Measurements from ENCODE around the gene GLDN.

Gene GLDN

DNA sequence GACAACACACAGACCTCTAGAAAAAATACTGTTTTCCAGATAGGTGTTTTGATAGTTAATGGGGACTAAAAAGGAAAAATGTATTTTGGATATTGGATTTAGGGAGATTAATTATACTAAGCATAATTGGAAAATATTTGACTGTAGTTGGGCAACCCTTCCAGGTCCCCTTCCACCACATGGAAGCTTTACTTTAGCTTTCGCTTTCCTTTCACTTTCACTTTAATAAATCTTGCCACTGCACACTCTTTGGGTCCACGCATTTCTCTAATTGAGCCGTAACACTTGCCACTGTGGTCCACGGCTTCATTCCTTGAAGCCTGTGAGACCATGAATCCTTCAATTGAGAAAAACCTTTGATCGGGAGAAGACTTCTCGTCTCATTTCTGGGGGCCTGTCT, 15.5 kb downstream of the GLDN start:
- DNase-seq, result no peak

DNA sequence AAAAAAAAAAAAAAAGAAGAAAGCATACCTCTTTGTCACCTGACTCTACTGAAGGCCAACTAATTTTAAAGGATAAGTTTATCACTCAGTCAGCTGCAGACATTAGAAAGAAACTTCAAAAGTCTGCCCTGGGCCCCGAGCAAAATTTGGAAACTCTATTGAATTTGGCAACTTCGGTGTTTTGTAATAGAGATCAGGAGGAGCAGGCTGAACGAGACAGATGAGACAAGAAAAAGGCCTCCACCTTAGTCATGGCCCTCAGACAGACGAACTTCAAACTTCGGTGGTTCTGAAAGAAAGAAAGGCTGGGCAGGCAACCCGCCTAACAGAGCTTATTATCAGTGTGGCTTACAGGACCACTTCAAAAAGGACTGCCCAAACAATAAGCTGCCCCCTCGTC, 18.5 kb downstream of the GLDN start:
- DNase-seq, result no peak

DNA sequence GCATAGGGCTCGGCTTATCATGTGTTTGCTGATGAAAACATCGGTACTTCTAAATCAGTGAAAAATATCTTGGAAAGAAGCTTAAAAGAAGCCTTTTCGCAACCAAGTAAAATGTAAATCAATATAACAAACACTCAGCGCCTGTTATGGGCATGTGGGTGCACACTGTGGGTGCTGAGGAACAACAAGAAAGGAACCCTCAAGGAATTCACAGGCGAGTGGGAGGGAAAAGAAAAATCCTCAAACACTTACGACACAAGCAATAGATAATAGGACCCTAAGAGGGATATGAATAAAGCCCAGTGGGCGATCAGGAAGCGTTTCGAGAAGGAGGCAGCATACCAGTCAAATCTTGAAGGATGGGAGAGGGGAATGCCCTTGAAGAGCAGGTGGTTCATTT, 21.9 kb downstream of the GLDN start:
- DNase-seq, result no peak

DNA sequence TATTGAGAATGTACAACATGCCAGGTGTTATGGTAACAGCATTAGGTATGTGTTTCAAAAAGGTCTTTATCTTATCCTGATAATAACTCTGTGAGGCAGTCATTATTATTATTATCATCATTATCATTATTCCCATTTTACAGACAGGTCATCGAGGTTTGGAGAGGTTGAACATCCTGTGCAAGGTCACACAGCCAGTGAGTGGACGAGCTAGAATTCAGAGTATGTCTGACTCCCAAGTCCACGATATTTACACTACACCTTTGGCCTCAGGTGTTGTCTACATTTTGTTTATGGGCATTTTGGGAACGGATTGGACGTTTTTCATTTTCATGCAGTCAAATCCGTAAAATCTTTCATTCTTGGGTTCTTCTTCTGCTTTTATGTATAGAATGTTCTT, 24.0 kb downstream of the GLDN start:
- no peak for DNase-seq

DNA sequence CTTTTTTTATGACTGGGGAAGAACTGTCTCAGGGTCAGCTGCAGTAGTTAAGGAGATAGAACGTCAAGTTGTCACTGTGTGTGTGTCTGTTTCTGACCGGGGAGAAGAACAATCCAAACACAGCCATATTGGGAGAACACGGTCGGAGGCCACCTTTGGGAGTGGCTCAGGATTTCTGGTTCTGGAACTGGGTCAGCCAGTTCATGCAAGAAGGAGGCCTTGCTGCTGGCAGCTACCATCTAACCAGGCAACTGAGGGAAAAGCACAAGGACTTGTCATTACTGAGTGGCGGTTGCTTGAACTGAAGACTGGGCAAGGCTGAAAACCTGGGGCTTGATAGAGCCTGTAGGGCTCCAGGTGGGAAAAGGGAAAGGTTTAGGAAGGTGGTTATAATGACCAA, 24.6 kb downstream of the GLDN start:
- no peak for DNase-seq

DNA sequence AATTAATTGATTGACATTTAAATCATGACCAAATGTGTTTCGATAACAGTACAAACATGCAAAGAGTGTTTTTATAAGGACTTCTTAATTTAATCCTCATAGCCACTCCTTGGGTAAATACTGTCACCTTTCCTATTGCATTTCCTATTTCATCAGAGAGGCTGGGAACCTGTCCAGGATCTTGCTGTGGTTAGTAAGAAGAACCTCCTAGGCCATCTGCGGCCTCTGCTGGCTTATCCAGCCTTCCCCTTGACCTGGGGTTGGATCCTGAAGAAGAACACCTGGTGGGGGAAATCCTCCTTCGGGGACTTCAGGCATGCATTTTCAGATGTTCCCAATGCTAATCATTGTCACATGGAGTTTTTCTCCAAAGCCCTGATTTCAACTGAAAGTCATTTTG, 25.5 kb downstream of the GLDN start:
- DNase-seq, result no peak

DNA sequence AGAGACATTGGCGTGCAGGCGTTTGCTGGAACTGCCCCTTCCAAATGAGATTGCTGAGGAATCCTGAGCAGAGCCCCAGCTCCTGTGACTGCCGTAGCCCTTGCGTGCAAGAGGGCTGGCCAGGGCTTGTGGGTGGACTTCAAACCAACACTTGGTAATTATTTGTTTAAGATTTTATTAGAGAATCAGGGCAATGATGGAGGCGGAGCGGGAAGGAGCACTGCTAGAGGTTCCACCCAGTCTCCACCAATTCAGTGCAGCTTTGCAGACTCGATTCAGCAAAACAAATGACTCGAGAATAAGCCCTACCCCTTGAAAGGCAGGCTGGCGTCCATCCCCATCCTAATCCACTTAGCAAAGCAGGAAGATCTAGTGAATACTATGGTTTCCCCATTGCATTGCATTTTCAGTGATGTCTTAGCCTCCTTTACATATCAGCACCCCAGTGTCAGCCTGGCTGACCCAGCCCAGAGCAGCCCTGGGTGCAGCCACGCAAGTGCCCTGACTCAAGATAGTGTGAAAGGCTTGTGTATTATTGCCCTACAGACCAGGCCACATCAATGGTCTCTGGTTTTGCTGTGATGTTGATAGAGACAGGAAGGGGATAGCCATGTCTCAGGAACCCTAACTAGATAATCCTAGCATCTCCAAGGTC, 26.0 kb downstream of the GLDN start:
- no peak for DNase-seq

DNA sequence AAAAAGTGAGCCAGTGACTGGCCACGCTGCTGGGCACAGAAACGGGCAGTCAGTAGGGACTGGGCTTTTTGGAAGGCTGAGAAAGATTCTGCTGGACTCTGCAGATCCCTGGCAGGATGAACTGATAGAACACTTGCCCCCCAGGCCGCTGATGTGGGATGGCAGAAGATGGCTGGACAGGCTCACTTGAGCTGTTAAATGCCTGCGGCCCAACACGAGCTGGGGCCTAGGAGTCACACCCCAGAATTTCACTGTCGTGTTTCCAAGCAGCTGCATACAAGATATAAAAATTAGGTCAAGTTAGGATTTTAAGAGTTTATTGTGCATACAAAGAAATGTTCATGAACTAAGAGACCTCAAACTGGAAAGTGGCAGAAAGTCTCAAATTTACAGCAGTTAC, 26.9 kb downstream of the GLDN start:
- no peak for DNase-seq

DNA sequence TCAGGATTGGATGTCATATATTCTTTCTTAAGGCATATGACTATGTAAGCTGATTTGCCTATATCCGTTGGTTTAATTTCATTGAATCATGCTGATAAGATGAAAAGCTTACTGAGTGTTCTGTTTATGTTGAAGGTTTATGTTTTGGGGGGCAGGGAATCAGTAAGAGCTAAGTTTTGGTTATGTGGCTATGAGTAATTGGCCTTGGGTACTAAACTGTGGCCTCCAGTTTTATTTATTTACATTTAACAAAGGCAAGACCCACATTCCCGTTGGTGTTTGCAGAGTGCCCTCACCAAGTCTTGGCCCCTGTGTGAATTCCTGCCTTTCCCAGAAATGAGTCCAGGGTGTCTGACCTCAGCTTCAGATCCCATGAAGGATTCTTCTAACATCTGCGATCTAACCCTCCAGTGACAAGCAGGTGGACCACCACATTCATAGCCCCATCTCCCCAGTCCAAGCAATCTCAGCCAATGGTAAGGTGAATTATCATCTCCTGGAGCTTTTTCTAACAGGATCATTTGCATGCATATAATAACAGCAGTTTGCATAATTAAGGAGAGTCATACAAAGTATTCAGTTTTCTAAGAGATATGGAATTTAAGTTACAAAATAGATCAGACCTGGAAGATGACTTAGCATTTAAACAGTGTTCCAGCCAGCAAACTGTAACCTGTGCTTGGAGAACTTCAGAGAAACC, 27.4 kb downstream of the GLDN start:
- no peak for DNase-seq

DNA sequence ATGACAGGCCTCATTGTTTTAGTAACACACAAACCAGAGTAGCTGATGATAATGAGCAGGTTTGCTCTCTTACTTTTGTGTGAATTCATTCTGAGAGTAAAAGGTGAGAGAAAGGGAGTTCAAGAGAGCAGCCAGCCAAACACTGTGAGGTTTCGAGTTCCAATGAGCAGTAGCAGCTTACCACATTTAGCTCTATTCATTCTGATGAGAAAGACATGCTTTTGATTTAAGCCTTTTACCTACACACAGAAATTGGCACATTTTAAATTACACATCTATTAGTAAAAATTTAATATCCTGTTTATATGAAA, 28.0 kb downstream of the GLDN start:
- no peak for DNase-seq

DNA sequence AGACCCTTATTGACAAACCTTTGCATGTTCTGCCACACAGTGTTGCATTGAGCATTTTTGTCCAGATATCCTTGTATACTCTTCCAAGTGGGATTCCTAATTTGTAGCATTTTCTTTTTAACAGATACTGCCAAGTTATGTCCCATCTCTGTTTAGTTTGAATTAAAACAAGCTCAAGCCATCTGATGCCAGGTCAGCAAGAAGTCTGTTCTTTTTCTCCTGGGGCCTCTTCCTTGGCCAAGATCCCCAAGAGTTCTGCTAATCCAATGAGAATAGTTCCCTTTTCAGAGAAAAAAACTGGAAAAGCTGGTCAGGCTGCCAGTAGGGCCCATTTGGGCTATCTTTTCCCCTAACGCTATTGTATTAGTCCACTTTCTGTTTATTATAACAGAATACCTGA, 29.8 kb downstream of the GLDN start:
- DNase-seq, result no peak

DNA sequence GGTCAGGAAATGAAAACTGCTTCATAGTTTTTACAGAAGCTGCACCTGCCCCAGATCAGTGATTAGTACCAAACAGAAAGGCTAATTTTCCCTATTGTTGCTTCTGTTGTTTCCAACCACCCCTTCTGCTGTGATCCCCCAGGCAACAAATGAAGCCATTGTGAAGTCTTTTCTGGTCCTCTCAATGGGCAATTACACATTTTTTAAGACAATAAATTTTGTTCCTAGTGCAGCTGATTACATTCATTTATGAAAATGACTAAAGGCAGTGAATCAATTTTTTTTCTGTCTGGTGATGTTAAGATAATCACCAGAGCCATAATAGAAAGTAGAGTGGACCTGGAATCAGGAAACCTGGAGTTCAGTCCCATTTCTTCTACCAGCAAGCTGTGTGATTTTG, 32.7 kb downstream of the GLDN start:
- DNase-seq, result no peak

DNA sequence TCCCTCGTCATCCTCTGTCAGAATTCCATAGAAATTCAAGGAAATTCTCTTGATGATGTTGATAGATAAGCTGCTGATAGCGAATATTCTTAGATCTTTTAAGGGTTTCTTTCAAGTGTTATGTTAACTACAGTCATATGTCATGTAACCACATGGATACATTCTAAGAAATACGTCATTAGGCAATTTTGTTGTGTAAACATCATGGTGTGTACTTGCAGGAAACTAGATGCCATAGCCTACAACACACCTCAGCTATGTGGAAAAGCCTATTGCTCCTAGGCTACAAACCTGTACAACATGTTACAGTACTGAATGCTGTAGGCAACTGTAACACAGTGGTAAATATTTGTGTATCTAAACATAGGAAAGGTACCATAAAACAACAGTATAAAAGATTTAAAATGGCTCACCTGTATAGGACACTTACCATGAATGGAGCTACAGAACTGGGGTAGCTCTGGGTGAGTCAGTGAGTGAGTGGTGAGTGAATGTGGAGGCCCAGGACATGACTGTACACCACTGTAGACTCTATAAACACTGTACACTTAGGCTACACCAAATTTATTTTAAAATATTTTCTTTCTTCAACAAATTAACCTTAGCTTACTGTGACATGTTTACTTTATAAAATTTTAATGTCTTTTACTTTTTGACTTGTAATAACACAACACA, 34.6 kb downstream of the GLDN start:
- no peak for DNase-seq

DNA sequence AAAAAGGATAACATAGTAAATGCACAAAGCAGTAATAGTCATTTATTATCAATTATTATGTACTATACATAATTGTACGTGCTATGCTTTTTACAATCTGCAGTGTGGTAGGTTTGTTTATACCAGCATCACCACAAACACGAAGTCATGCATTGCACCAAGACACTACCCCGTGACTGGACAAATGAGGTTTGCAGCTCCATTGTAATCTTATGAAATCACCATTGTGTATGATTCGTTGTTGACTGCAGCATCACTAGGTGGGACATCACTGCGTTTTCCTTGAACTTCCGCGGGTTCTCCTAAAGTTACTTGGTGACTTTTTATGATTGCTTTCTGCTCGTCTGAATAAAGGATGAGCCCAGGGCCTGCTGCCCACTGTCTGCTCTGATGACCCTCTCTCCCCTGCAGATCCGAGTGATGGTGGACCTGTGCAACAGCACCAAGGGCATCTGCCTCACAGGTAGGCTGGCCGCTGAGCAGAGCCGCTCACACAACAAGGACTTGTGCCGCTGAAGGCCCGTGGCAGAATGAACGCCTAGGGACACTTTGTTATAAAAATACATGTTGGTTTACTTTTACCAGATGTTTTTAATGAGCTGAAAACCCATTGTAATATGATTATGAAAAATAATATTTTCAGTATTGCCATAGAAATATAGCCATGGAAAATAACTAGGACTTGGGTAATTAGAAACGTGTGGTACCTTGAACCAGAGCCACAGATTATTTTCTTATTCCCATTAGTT, 35.8 kb downstream of the GLDN start:
- DNase-seq, result no peak

DNA sequence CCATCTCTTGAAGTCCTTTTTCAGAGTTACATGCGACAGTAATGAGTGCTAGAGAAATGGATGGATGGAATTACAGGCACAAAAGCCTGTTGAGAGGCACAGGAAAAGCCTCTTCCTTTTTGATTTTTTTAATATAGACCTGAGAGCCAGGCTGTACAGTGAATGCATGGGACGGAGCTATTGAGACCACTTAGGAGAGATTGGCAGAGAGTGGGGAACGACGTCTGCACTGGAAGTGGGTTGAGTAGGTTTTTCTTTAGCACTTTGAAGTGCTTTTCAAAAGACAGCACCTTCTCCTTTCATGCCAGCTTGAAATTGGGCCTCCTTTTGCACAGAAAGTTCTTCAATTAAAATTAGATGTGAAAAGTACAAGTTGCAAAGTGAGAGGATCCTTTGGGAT, 37.0 kb downstream of the GLDN start:
- no peak for DNase-seq

DNA sequence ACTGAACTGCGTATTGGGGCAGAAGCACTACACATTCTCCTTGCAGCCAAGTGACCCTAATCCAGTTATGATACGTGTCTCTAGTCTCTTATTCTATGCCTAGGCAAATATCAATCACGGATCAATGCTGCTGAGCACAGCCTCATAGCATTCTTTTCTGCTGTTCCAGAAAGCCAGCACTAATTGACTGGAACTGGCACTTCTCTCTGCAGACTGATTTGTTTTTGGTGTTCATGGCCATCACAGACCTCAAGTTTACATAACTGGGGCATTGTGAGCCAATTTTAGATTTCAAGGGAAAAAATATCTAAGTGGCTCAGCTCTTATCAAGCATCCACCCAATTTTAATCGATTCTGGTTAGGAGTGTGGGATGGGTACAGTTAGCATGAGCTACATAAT, 37.9 kb downstream of the GLDN start:
- no peak for DNase-seq

DNA sequence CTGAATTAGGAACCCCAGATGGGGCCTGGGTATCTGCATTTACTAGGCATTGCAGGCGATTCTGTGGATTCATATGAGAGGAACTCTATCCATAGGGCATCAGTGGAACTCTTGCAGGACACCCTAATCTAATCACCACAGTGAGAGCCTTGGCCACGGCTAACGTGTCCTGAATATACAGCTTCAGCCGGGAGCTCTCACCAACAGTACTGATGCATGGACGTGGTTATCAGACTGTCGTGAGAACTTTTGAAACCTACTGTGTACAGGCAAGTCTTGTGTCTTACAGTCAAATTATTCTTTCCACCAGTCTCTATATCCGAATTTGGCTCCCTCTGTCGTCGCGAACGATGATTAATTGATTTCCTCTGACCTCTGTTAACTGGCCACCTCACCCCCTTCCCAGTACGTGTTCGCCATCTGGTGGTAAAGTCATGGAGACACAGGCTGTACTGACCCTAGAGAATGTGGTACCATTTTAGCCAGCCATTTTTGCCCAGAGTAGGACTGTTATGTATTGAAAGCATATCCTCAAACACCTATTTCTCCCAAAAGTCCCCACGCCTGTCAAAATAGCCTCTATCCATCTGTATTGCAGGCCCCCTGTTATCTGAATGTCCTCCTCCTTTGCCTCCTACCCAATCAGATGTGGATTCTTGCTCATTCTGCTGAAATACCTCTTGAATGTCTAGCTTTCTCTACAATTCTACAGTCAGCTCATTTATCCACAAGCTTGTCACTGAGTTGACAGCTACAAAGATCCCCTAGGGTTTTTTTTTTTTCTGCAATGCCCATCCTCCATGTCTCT, 39.7 kb downstream of the GLDN start:
- peak in 1 of 5 donors; percentile 36 for DNase-seq

DNA sequence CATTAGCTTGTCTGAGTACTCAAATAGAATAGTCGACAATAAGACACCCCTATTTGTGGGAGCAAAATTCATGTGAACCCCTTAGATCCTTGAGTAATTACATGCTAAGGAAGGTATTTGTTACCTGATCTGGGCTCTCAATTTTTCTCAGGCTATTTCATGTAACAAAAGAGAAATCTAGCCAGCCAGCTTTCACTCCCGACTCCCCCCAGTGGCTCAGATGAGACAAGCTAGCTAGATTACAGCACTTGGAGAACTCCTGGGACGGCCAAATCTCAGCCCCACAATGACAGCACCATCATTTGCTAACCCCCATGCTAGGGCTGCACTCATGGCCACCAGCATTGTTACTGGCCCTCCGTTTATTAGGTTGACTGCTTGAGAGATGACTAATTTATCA, 41.3 kb downstream of the GLDN start:
- no peak for DNase-seq

DNA sequence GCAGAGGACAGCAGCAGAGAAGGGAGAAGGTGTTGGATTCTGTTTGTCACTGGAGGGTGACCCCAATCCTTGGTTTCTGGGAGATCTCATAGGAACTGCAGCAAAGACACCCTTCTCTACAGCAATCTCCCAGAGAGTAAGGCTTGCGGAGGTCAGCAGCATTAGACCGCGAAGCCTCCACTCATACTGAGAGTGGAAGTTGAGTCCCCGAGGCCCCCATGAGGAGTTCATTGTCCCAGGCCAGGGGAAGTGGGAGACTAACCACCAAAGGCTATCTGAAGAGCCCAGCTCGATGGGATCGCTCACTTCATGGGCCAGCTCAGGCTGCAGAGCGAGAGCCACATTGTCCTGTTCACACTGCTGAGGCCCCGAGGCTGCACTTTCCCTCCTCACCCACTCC, 44.6 kb downstream of the GLDN start:
- DNase-seq, result no peak

DNA sequence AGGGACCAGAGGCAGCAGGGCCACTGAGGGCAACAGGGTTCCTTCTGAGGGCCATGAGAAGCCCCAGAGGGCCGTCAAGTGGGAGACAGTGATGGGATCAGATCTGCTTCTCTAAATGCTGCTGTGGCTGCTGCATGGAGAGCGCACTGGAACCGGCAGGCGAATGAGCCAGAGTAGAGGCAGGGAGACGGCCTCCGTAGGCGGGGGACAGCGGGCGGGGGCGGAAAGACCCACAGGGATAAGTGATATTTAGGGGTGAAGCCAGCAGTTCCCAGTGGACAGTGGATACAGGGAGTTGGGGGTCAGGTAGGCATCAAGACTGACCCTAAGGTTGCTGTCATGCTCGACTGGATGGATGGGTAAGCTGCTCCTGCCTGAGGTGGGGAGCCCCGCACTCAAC, 45.0 kb downstream of the GLDN start:
- no peak for DNase-seq

DNA sequence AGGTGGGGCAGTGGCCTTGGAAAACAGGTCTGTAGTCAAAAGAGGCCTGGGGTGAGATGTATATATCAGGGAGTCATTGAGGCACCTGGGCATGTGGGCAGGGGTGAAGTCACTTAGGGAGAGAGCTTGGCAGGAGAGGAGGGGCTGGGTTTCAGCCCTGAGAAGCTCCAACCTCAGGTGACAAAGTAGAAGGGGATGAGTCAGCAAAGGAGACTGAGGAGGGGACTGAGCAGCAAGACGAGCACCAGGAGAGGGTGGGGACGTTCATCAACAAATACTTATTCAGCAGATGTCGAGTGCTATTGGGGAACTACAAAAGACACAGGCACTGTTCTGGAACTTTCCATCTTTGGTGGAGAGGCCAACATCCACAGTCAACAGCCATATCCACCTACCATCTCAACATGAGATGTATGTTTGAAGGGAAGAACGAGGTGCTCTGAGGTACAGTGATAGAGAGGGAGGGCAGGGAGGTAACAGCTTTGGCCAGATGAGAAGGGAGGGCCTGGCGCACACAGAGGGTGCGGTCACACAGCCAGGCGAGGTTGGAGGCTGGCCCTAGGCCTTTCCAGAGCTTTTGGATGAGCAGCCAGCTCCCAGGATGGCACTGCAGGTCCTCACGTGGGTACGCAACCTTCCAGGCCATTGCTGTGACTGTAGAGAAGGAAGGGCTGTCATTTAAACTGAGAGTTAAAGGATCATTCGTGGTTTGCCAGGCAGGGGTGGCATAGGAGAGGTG, 45.7 kb downstream of the GLDN start:
- no peak for DNase-seq

DNA sequence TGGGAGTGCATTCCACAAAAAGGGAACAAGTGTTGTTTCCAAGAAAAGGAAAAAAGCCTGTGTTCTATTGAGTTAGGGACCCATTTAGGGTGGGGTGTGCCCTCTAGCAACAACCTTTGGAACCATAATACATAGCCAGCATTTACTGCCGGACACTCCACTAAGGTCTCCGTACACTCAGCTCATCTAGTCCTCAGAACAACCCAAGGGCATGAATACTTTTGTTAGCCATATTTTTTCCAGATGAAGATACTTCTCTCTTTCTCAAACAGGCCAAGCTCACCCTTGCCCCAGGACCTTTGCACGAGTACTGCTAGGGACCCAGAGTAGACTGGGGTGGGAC, 46.2 kb downstream of the GLDN start:
- DNase-seq, result no peak
